HG03558 (cell line): ENCODE measurements around the gene DENND1A.
"Not testable (repeated sequence)": the region's sequence is repeated elsewhere in the genome, so short reads cannot be mapped to it uniquely, and the experiment has no call there.

Source experiments
- ATAC-seq: cut with Tn5 transposase; IDR thresholded peaks from one replicate; pipeline ENCODE4 v1.9.1; 2021; ENCODE audit warnings: moderate number of reproducible peaks; ENCODE audit not compliant: unreplicated experiment; ENCODE audit errors: extremely low read depth

DENND1A gene

GRCh38 chr9:123952641-123953495 is 22.9 kb upstream of the DENND1A start:
- ATAC-seq, result no peak

- ATAC-seq, result no peak
Measured at GRCh38 chr9:123948286-123948685, 18.4 kb upstream of the DENND1A start.

DNA sequence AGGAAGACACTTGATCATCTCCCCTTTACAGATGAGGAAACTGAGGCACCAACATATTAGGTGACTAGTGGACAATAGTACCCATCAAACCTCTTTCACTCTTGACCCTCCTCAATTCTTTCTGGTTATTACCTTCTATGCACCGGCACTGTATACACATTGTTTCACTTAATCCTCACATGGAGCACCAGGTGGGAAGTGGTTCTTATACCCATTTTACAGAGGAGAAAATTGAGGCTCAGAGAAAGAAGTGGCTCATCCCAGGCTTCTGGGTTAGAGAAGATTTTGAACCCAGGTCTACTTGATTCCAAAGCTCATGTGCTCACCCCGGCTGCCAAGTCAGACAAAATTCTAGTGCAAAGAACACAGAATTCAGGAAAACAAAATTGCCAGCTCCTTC is 17.4 kb upstream of the DENND1A start:
- ATAC-seq, result no peak

DNA sequence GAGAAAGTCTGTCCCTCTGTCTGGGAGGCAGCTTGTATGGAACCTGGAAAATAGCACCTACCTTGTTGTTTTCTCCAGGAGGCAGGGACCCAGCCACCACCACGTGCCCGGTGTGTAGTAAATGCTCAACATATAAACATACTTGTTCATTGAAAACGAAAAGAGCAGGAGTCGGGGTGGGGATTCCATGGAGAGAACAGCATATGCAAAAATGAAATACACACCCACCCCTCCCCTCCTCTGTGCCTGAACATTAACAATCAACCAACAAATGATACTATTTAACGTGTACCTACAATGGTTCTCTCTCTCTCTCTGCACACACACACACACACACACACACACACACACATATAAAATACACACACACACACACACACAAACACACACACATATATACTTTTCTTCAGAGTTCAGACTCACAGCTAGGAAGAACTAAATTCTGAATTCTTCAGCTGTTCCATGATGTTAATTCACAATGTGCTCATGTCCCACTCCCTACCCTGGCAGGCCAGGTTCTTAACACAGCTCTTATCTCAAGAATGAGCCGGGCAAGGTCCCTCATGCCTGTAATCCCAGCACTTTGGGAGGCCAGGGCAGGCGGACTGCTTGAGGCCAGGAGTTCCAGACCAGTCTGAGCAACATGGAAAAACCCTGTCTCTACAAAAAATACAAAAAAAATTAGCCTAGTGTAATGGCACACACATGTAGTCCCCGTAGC is 16.3 kb upstream of the DENND1A start:
- no peak for ATAC-seq

DNA sequence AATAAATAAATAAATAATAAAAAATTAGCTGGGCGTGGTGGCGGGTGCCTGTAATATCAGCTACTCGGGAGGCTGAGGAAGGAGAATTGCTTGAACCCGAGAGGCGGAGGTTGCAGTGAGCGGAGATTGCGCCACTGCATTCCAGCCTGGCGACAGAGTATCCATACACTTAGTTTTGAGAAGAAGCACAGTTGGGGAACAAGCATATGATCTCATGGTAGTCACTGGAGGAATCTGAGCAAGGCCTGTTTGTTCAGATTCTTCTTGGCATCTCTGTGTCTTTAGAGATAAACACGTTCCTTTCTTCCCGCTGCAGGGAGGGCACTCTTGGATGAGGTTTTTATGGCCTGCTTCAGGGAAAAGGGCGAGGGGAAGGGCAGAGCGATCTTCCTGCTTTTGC is 15.6 kb upstream of the DENND1A start:
- no peak for ATAC-seq

DNA sequence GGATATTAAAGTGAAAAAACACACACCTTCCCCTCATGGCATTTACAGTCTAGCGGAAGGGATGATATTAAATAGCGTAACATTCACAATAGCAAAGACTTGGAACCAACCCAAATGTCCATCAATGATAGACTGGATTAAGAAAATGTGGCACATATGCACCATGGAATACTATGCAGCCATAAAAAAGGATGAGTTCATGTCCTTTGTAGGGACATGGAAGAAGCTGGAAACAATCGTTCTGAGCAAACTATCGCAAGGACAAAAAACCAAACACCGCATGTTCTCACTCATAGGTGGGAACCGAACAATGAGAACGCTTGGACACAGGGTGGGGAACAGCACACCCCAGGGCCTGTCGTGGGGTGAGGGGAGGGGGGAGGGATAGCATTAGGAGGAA is 14.5 kb upstream of the DENND1A start:
- not testable (repeated sequence) for ATAC-seq

DNA sequence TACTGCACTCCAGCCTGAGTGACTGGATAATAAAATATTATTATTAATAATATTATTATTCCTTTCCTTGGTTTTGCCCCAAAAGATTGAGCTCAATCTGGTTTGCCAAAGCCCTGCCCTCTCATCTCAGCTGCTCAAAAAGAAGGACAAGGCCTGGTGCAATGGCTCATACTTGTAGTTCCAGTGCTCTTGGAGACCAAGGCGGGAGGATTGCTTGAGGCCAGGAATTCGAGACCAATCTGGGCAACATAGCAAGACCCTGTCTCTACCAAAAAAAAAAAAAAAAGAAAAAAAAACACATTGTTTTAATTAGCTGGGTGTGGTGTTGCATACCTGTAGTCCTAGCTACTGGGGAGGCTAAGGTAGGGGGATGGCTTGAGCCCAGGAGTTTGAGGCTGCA is 13.7 kb upstream of the DENND1A start:
- ATAC-seq, result no peak

- ATAC-seq, result no peak
Measured at GRCh38 chr9:123942542-123942941, 12.6 kb upstream of the DENND1A start.

- no peak for ATAC-seq
Measured at GRCh38 chr9:123941524-123942070, 11.7 kb upstream of the DENND1A start.

- ATAC-seq, result no peak
Measured at GRCh38 chr9:123940721-123941523, 11.0 kb upstream of the DENND1A start.

DNA sequence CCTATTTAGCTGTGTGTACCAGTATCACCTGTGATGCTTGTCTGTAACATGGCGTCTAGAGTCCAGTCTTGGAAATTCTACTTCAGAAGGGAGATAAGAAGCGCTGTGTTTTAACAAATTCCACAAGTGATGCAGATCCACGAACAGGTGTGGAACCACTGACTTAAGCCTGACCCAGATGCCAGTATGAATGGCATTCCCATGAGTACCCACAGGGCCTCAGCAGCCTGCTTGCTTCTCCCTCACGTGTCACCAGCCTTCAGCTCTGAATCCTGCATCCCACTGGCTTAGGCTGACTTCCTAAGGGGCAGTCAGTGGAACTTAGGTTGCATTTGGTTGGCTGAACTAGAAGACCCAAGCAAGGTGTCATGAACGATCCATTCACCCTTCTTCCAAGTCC is 8.5 kb upstream of the DENND1A start:
- ATAC-seq, result no peak

GRCh38 chr9:123936575-123936974 is 6.6 kb upstream of the DENND1A start:
- not testable (repeated sequence) for ATAC-seq

DNA sequence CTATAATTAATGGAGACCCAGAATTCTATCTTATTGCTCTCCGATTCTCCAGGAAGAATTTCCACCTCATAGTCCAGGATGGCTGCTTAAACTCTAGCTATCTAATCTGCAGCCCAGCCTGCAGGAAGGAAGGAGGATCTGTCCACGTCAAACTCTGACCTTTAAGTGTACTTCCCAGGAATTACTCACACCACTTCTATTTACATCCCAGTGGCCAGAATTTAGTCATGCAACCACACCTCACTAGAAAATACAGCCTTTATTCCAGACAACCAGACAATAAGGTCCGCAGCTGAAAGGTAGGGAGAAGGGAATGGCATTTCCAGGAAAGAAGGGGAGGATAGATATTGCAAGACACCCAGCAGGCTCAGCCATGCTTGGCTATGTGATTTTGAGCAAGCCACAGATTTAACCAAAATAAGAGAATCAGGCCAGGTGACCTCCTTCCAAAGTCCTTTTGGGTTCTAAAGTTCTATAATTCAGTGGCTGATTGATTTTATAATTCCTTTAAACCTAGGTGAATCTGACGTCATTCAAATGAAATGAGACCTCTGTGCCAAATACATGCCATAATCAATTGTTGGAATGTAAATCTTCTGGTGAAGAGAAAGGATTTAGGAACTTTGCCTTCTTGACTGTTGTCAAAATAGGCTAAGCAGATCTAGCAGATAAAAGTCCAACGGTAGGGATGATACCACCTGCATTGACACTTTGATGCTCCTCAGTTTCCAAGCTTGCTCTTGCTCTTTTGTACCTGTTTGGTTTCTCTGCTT is 3.7 kb upstream of the DENND1A start:
- ATAC-seq, result no peak

DNA sequence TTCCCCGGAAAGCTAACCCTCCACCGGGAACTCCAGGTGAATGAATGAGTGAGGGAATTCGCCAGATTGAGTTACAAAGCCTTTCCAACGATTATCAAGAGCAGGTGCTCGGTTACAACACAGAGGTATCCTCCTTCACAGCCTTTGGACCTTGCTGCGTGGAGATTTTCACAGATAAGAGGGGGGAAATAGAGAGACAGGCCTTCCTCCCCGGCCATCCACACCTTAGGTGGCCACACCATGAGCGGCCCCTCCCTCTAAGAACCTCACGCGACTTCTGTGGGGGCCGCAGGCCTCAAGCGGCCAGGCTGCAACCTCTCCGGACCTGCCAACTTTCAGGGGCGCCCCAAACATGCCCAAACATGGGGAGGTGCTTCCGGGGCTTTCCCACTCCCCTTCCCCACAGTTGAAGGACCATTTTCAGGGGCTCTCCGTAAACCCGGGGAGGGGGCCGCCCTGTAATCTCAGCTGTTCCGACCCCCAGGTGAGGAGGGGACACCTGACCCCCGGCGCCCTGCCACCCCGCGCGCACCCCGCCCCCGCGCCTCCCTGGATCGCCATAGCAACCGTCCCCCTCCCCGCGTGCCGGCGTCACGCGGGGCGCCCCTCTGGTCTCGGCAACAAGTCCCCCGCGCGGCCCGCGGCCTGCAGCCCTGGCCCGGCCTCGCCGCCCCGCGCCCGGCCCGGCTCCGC is 603 bp downstream of the DENND1A start:
- no peak for ATAC-seq

GRCh38 chr9:123928533-123929176 is 1.3 kb downstream of the DENND1A start:
- no peak for ATAC-seq

DNA sequence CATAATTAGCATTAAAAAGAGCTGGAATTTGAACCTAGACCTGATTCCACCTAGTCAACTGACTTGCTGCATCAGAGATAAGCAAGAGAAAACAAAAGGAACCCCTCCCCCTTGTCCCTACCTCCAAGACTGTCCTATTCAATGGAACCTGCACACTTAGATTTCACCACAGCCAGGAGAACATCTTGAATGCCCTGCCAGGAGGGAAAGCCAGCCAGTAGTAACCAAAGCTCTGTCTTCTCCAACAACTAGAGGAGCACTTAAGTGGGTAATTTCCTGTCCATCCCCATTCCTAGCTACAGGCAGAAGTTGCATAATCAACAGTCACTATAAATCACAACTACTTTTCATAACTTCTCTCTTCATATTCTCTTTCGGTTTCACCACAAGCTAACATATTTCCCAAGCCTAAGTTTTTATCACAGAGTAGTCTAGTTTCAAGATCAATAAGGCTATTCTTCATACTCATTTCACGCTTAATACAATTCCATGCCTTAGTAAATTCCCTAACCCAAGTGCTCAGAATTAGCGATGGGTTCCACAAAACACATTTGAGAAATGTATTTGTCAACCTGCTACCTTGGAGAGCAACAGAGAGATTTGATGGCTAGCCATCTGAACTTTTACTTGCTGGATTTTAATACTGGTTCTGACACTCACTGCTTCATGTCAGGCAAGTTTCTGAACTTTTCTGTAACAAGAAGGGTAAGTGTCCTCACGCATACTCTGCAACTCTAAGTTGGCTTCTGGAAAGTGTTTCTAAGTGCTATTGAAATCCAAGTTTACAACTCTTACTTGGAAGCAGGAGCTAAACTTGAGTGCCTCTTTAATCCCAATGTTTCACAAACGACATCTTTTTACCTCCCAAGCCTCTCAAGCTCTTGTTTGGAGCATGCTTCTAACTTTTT is 2.0 kb downstream of the DENND1A start:
- ATAC-seq, result no peak

DNA sequence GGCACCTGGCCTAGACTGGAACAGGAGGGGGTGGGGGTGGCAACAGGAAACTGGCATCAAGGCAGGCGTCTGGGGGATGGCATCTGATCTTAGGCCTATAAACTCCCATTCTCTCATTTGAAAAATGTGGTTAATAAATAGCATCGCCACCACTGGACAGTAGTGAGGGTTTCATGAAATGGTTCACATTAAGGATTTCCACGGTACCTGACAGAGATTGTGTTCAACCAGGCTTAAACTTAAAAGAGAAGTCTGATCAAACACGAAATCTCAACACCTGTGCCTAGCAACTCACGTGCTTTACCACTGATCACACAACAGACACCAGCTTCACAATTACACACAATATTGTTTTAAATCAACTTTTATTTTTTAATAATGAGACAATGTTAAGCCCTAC is 3.0 kb downstream of the DENND1A start:
- no peak for ATAC-seq

GRCh38 chr9:123925819-123926218 is 4.1 kb downstream of the DENND1A start:
- no peak for ATAC-seq
